ENCODE results near the gene WNT8B. TPM values are rescaled to one million over a fixed set of nuclear protein-coding genes. Genes with fewer than 3 reads are reported as not detected.
A peak's percentile ranks its signal among the peaks of the same experiment; 100 is the strongest.

The WNT8B gene
- total RNA-seq, 6 experiments from 2014 or later = not detected

GRCh38 chr10:100479037-100479436 is 16.2 kb downstream of the WNT8B start:
- Mint-ChIP-seq H3K27ac (no peak overlapping the region), H3K4me3 (no peak overlapping the region), H3K36me3 (ENCODE audit: low read depth) (no peaks in the 10 kb centered on the region), H3K4me1 (ENCODE audit: low read depth) (peaks cover 9% of the 10 kb centered on the region; the same call in 1 of the 2 replicates), H3K9me3 (no peaks in the 10 kb centered on the region), H3K27me3 (ENCODE audit: insufficient read depth) (peaks cover 37% of the 10 kb centered on the region)
- DNase-seq = no peak
- no peak for TF ChIP-seq CTCF (IDR thresholded peaks at IDR 0.05)

GRCh38 chr10:100480002-100480401 is 17.2 kb downstream of the WNT8B start:
- H3K4me1 Mint-ChIP-seq (ENCODE audit: low read depth) = peaks cover 9% of the 10 kb centered on the region; the same call in 1 of the 2 replicates
- H3K27me3 Mint-ChIP-seq (ENCODE audit: insufficient read depth) = peaks cover 31% of the 10 kb centered on the region
- H3K27ac Mint-ChIP-seq = no peak overlapping the region
- no peaks in the 10 kb centered on the region for H3K9me3 Mint-ChIP-seq
- no peak for TF ChIP-seq CTCF (IDR thresholded peaks at IDR 0.05)
- no peaks in the 10 kb centered on the region; the same call in 1 of the 2 replicates for H3K36me3 Mint-ChIP-seq (ENCODE audit: low read depth)
- no peak for DNase-seq
- no peak overlapping the region for H3K4me3 Mint-ChIP-seq

- peaks cover 31% of the 10 kb centered on the region for H3K27me3 Mint-ChIP-seq (ENCODE audit: insufficient read depth)
These were observed 18.8 kb downstream of the WNT8B start for GRCh38 chr10:100481462-100482081.

GRCh38 chr10:100482181-100482833 is 19.5 kb downstream of the WNT8B start:
- peaks cover 8% of the 10 kb centered on the region; the same call in 1 of the 2 replicates for H3K36me3 Mint-ChIP-seq (ENCODE audit: low read depth)
- TF ChIP-seq CTCF (IDR thresholded peaks at IDR 0.05) = peak; percentile 92
- H3K27me3 Mint-ChIP-seq (ENCODE audit: insufficient read depth) = peaks cover 31% of the 10 kb centered on the region
- H3K4me1 Mint-ChIP-seq (ENCODE audit: low read depth) = peaks cover 9% of the 10 kb centered on the region; the same call in 1 of the 2 replicates
- peak overlapping the region; percentile 68 for H3K4me3 Mint-ChIP-seq
- H3K9me3 Mint-ChIP-seq = no peaks in the 10 kb centered on the region
- DNase-seq = peak; percentile 19
- H3K27ac Mint-ChIP-seq = no peak overlapping the region

More at GRCh38 chr10:100481462-100482081, 18.8 kb downstream of the WNT8B start:
- peak; percentile 76 for DNase-seq
- Mint-ChIP-seq H3K4me3 (peak overlapping the region; percentile 68), H3K27ac (no peak overlapping the region), H3K36me3 (ENCODE audit: low read depth) (peaks cover 3% of the 10 kb centered on the region; the same call in 1 of the 2 replicates), H3K4me1 (ENCODE audit: low read depth) (peaks cover 9% of the 10 kb centered on the region; the same call in 1 of the 2 replicates), H3K9me3 (no peaks in the 10 kb centered on the region)
- no peak for TF ChIP-seq CTCF (IDR thresholded peaks at IDR 0.05)

- DNase-seq = no peak
- H3K4me3 Mint-ChIP-seq = peak overlapping the region; percentile 68; the same call in 1 of the 2 replicates
- peak; percentile 16 for TF ChIP-seq CTCF (IDR thresholded peaks at IDR 0.05)
- H3K36me3 Mint-ChIP-seq (ENCODE audit: low read depth) = peaks cover 8% of the 10 kb centered on the region; the same call in 1 of the 2 replicates
- H3K27ac Mint-ChIP-seq = no peak overlapping the region
- H3K4me1 Mint-ChIP-seq (ENCODE audit: low read depth) = peaks cover 9% of the 10 kb centered on the region; the same call in 1 of the 2 replicates
- H3K27me3 Mint-ChIP-seq (ENCODE audit: insufficient read depth) = peaks cover 29% of the 10 kb centered on the region
- no peaks in the 10 kb centered on the region for H3K9me3 Mint-ChIP-seq
These were observed 20.0 kb downstream of the WNT8B start for GRCh38 chr10:100482834-100483185.

Data from HFFc6 (cell line).